ENCODE results near the gene TNFAIP8L1.

DNA sequence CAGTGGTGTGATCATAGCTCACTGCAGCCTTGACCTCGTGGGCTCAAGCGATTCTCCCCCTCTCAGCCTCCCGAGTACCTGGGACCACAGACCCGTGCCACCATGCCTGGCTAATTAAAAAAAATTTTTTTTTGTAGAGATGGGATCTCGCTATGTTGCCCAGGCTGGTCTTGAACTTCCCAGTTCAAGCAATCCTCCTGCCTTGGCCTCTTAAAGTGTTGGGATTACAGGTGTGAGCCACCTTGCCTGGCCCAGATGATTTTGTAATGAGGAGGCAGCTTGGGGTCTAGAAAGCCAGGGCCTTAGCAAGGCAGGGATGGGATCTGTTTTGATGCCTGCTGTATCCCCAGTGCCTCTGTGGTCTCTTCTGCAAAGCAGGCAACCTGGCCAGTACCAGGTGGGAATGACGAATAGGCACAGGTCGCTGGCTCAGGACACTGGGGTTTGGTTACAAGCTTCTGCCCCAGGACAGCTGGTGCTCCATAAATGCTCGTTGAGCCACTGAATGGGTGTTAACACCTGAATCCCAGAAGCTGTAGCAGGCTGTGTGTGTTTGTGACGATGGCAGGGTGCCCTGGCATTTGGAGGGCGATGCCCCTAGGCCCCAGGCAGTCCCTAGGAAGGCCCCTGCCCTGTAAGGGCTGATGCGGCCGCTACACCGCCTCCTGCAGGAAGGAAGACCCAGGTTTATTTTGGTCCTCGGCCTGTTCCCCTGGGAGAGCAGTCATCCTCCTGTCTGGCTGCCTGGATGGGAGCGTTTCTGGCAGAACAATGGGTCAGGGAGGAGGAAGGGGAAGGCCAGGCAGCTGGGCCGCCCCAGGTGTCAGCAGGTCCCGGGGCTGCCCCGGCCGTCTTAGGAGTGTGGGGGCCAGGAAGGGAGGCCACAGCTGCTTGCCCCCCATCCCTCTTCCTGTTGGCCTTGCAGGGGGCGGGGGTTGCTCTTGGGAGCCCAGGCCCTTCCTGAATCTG is 8.6 kb downstream of the TNFAIP8L1 start:
- TF ChIP-seq CTCF (conservative IDR thresholded peaks at IDR 0.05 in 1 of 2, IDR thresholded peaks at IDR 0.05 in 1 of 2; ENCODE audit: extremely low read depth in 1 of 2, insufficient read depth in 1 of 2, low read depth in 1 of 2, low read length in 2 of 2), result no peak
- TF ChIP-seq EZH2 (IDR thresholded peaks at IDR 0.05; ENCODE audit: borderline replicate concordance, low read length), result no peak
